ENCODE data around the gene STX18. TPM values are rescaled to one million over a fixed set of nuclear protein-coding genes. Genes with fewer than 3 reads are reported as not detected.
"Not testable (repeated sequence)": the region's sequence is repeated elsewhere in the genome, so short reads cannot be mapped to it uniquely, and the experiment has no call there.

STX18 gene
- total RNA-seq, 1 experiment from 2014 or later, result 18.5 TPM

- POLR2A ChIA-PET; H2AFZ ChIP-seq (ENCODE audit: low read depth, low read length, poor library complexity, severe bottlenecking); H3K9ac ChIP-seq (ENCODE audit: low read length); H3K27ac ChIP-seq (ENCODE audit: low read depth, low read length); H3K9me2 ChIP-seq (ENCODE audit: insufficient read depth); H3K4me3 ChIP-seq (replicated peaks in 1 of 2; ENCODE audit: low read depth in 1 of 2, low read length in 2 of 2); intact Hi-C loops (cut with micrococcal nuclease); H3K27me3 ChIP-seq (ENCODE audit: insufficient read depth, low read length); H4K20me1 ChIP-seq (ENCODE audit: insufficient read depth); H3K4me2 ChIP-seq (ENCODE audit: low read length); ATAC-seq; H3K36me3 ChIP-seq (ENCODE audit: control insufficient read depth in 1 of 2, insufficient read depth in 2 of 2, low read length in 2 of 2); BruUV-seq (replicated peaks); DNase-seq (ENCODE audit: low read depth, low spot score); H3K9me3 ChIP-seq (ENCODE audit: control insufficient read depth in 1 of 2, insufficient read depth in 1 of 2, low read depth in 1 of 2, low read length in 2 of 2); H3K4me1 ChIP-seq (ENCODE audit: control insufficient read depth in 1 of 2, insufficient read depth in 2 of 2, low read length in 2 of 2); RAD21 ChIA-PET (ENCODE audit: low non-redundant PET in 1 of 2, low total read pairs in 2 of 2, uncharacterized antibody in 2 of 2, unreplicated experiment in 2 of 2): not testable (repeated sequence)
- CTCF ChIA-PET, result interaction anchor here (1.1 kb wide), 1 partner anchor 9 kb away, joined by 4 read pairs; no protein-coding TSS in a partner anchor
- H3K79me2 ChIP-seq (ENCODE audit: insufficient read depth, low read length), result peaks cover 33% of the 10 kb centered on the region
These were observed 31.2 kb downstream of the STX18 start for GRCh38 chr4:4510641-4511040.

GRCh38 chr4:4509521-4509920, 32.3 kb downstream of the STX18 start:
- no peak overlapping the region for H3K9ac ChIP-seq (ENCODE audit: low read length)
- no peak overlapping the region for H2AFZ ChIP-seq (ENCODE audit: low read depth, low read length, poor library complexity, severe bottlenecking)
- DNase-seq (ENCODE audit: low read depth, low spot score), result no peak
- no peaks in the 10 kb centered on the region for H3K36me3 ChIP-seq (ENCODE audit: control insufficient read depth in 1 of 2, insufficient read depth in 2 of 2, low read length in 2 of 2)
- TF ChIP-seq, protein P1, sequence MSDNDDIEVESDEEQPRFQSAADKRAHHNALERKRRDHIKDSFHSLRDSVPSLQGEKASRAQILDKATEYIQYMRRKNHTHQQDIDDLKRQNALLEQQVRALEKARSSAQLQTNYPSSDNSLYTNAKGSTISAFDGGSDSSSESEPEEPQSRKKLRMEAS (IDR thresholded peaks at IDR 0.05), result no peak
- TF ChIP-seq YY1 (IDR thresholded peaks at IDR 0.05; ENCODE audit: extremely low read depth, insufficient replicate concordance, low read depth, low read length) (no peak), SRF (IDR thresholded peaks at IDR 0.05; ENCODE audit: low read depth) (no peak), EZH2phosphoT487 (IDR thresholded peaks at IDR 0.05; ENCODE audit: borderline replicate concordance) (no peak), REST (IDR thresholded peaks at IDR 0.05; ENCODE audit: low read depth) (no peak), ELF1 (IDR thresholded peaks at IDR 0.05; ENCODE audit: borderline replicate concordance, low read depth) (no peak), TCF7L2 (IDR thresholded peaks at IDR 0.05; ENCODE audit: borderline replicate concordance, extremely low read depth, insufficient read depth, insufficient read length) (no peak), SIN3A (IDR thresholded peaks at IDR 0.05; ENCODE audit: low read depth) (no peak), POLR2A (IDR thresholded peaks at IDR 0.05; ENCODE audit: borderline replicate concordance, extremely low read depth, insufficient read depth, insufficient read length) (no peak), RAD21 (IDR thresholded peaks at IDR 0.05; ENCODE audit: low read depth) (no peak), POLR2AphosphoS5 (IDR thresholded peaks at IDR 0.05; ENCODE audit: low read depth, low read length) (no peak), CEBPB (IDR thresholded peaks at IDR 0.05; ENCODE audit: low read depth) (no peak)
- H3K4me1 ChIP-seq (ENCODE audit: control insufficient read depth in 1 of 2, insufficient read depth in 2 of 2, low read length in 2 of 2), result no peaks in the 10 kb centered on the region
- POLR2A ChIA-PET, result no interaction called here
- RAD21 ChIA-PET (ENCODE audit: low non-redundant PET in 1 of 2, low total read pairs in 2 of 2, uncharacterized antibody in 2 of 2, unreplicated experiment in 2 of 2), result no interaction called here
- no peaks in the 10 kb centered on the region for H3K27me3 ChIP-seq (ENCODE audit: insufficient read depth, low read length)
- no peak overlapping the region for H3K4me3 ChIP-seq (replicated peaks in 1 of 2; ENCODE audit: low read depth in 1 of 2, low read length in 2 of 2)
- intact Hi-C loops (cut with micrococcal nuclease), result no loop called here
- no TSS peak for BruUV-seq (replicated peaks)
- H3K27ac ChIP-seq (ENCODE audit: low read depth, low read length), result no peak overlapping the region
- peaks cover 5% of the 10 kb centered on the region; the same call in 1 of the 2 replicates for H4K20me1 ChIP-seq (ENCODE audit: insufficient read depth)
- no peaks in the 10 kb centered on the region for H3K9me2 ChIP-seq (ENCODE audit: insufficient read depth)
- CTCF ChIA-PET, result no interaction called here
- no peak overlapping the region for H3K4me2 ChIP-seq (ENCODE audit: low read length)
- peaks cover 30% of the 10 kb centered on the region for H3K79me2 ChIP-seq (ENCODE audit: insufficient read depth, low read length)
- no peak for ATAC-seq
- no peaks in the 10 kb centered on the region for H3K9me3 ChIP-seq (ENCODE audit: control insufficient read depth in 1 of 2, insufficient read depth in 1 of 2, low read depth in 1 of 2, low read length in 2 of 2)
